Ovary (tissue), 9 donors: ENCODE results near the gene TOP3B. TPM values are rescaled to one million over a fixed set of nuclear protein-coding genes. Genes with fewer than 3 reads are reported as not detected.
A peak's percentile ranks its signal among the peaks of the same experiment; 100 is the strongest.
"Not testable (repeated sequence)": the region's sequence is repeated elsewhere in the genome, so short reads cannot be mapped to it uniquely, and the experiment has no call there.

Experiments
- DNase-seq, 5 donors: peaks; one replicate each; pipeline ENCODE4 v3.0.0-alpha.2; 2019 to 2020
- H3K27ac ChIP-seq, 2 donors: fragments of 200-600 bp; one replicate each; pipeline versions ENCODE4 v1.5.1 to v1.8.0; 2019 to 2022
- H3K27me3 ChIP-seq: fragments of 200-600 bp; one replicate; pipeline ENCODE4 v1.8.0; 2022
- H3K36me3 ChIP-seq: fragments of 200-600 bp; sonication (generic); one replicate; pipeline ENCODE4 v1.5.1; 2019
- H3K4me1 ChIP-seq: one replicate; pipeline ENCODE4 v1.8.1; 2013; ENCODE audit warnings: mild to moderate bottlenecking, moderate library complexity; ENCODE audit not compliant: insufficient read depth
- H3K4me3 ChIP-seq: fragments of 200-600 bp; sonication (generic); one replicate; pipeline ENCODE4 v1.5.1; 2017
- H3K9me3 ChIP-seq, 2 donors: fragments of 200-600 bp in 1 of 2; sonication (generic) in 1 of 2; one replicate each; pipeline versions ENCODE4 v1.5.1 to v1.8.1; 2013 to 2019; ENCODE audit warnings: mild to moderate bottlenecking in 1 of 2, moderate library complexity in 1 of 2
- EP300 ChIP-seq: sonication (generic); formaldehyde crosslinking; IDR thresholded peaks from one replicate; pipeline ENCODE4 v1.6.1; 2017; ENCODE audit warnings: antibody characterized with exemption
- POLR2A ChIP-seq: fragments of 450-650 bp; IDR thresholded peaks from one replicate; pipeline ENCODE4 v1.6.1; 2017; ENCODE audit warnings: antibody characterized with exemption, mild to moderate bottlenecking, moderate library complexity
- WGBS, 3 donors: extraction: QIAGEN DNeasy Blood & Tissue Kit in 1 of 3; methylation state at CpG; one replicate each; pipeline versions ENCODE4 v1.1.5 to v1.1.7; 2013 to 2017; 5-methylcytosine and 5-hydroxymethylcytosine counted together
- intact Hi-C, 4 donors: fragments of 100-400 bp; cut with DNase I; formaldehyde crosslinking; loops; one replicate each; pipeline versions ENCODE4 v1.11.0 to v1.15.1; 2022 to 2023
- polyA plus RNA-seq, 2 donors: library from polyadenylated mRNA; stranded (reverse); fragments of 200-250 nt in 1 of 2; fragments of 350-450 nt in 1 of 2; fragmentation: Illumina TruSeq in 1 of 2; extraction: RNeasy Lipid Tissue Mini Kit (QIAGEN cat#74804) in 1 of 2; gene quantifications; one replicate each; pipeline ENCODE4 v1.2.3, GENCODE V29; 2013 to 2014
- total RNA-seq, 7 donors: library from RNA; depleted of rRNA in 2 of 7; stranded (reverse); fragments of >200 nt in 2 of 7; fragmentation: NEBNext Ultra II Directional in 3 of 7; extraction: Animal tissue kit (Norgen Biotek cat#: 25700) in 3 of 7; gene quantifications; one replicate each; pipeline versions ENCODE4 v1.1.0 to v1.2.4, GENCODE V29; 2016 to 2023
- TF ChIP-seq, protein P1 (sequence below), 3 donors: fragments of 450-650 bp in 2 of 3; fragments of 200-600 bp in 1 of 3; IDR thresholded peaks; one replicate each; pipeline versions ENCODE4 v1.5.1 to v1.8.0; 2016 to 2022; ENCODE audit warnings: antibody characterized with exemption in 3 of 3, mild to moderate bottlenecking in 1 of 3
- donor health status: DM: no; HTN: no; CAD: no; lungs with moderate emphysema.
- donor health status: DM: no; HTN: no; CAD: no.
- donor health status: Bipolar disorder and iron deficiency.
- donor health status: DM: yes; HTN: yes; CAD: no.
- donor health status: DM: no; HTN: no; CAD: no.
- donor health status: DM: yes; HTN: yes; CAD: no.

TOP3B gene
- total and polyA plus RNA-seq, 9 donors = 9.1 to 31.5 (median 24.1) TPM

DNA sequence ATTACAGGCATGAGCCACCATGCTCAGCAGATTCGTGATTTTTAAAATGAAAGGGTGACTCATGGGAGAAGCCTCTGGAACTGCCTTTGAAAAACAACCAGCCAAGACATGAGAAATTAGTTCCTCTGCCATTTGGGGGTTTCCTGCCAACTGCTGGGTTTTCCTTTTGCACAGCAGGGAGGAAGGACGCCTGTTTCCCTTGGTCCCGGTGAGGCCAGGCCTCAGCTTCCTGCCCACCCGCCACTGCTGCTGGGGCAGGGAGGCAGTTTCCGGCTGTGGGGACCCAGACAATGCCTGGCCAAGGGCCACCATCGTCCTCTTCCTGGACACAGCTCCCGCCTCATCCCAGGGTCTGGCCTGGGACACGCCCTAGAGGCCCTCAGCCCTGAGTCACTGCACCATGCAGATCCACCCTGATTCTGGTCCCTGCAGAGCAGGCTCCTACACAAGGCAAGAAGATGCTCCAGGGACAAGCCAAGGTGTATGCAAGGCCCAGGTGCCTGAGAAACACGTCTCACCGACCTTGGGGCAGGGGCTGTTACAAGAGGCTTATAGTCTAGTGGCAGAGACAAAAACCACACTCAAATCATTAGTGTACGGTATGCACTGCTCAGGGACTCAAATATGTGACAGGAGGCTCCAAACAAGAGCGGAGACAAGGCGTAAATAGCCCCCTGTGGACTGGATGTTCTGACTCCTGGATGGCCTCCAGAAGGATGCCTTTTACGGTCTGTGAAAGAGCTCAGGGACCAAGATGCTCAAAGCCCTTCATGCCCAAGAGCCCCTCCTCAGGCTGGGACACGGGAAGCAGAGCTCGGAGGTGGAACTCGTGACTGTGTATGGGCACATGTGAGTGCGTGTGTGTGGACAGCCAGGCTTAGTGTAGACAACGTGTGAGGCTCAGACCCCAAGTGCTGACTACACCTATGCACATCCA is 39.9 kb downstream of the TOP3B start:
- intact Hi-C loops = loop anchor here in 1 of 4 donors (5.0 kb wide), 1 partner anchor 230 kb away; no protein-coding TSS in a partner anchor
- H3K27ac ChIP-seq = peak overlapping the region in 1 of 2 donors; percentile 19
- peaks cover 10% of the 10 kb centered on the region for H3K4me1 ChIP-seq
- H3K4me3 ChIP-seq = no peak overlapping the region
- H3K27me3 ChIP-seq = no peaks in the 10 kb centered on the region
- peak in 3 of 5 donors; percentile 55 to 68 (median 64) for DNase-seq
- H3K9me3 ChIP-seq = no peaks in the 10 kb centered on the region
- no peaks in the 10 kb centered on the region for H3K36me3 ChIP-seq
- WGBS, 3 donors = 56 to 57% (median 57%) methylated on average over 19 of the region's 19 CpGs
- TF ChIP-seq EP300 (no peak), POLR2A (no peak)
- TF ChIP-seq, protein P1, sequence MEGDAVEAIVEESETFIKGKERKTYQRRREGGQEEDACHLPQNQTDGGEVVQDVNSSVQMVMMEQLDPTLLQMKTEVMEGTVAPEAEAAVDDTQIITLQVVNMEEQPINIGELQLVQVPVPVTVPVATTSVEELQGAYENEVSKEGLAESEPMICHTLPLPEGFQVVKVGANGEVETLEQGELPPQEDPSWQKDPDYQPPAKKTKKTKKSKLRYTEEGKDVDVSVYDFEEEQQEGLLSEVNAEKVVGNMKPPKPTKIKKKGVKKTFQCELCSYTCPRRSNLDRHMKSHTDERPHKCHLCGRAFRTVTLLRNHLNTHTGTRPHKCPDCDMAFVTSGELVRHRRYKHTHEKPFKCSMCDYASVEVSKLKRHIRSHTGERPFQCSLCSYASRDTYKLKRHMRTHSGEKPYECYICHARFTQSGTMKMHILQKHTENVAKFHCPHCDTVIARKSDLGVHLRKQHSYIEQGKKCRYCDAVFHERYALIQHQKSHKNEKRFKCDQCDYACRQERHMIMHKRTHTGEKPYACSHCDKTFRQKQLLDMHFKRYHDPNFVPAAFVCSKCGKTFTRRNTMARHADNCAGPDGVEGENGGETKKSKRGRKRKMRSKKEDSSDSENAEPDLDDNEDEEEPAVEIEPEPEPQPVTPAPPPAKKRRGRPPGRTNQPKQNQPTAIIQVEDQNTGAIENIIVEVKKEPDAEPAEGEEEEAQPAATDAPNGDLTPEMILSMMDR (IDR thresholded peaks at IDR 0.05) = no peak

DNA sequence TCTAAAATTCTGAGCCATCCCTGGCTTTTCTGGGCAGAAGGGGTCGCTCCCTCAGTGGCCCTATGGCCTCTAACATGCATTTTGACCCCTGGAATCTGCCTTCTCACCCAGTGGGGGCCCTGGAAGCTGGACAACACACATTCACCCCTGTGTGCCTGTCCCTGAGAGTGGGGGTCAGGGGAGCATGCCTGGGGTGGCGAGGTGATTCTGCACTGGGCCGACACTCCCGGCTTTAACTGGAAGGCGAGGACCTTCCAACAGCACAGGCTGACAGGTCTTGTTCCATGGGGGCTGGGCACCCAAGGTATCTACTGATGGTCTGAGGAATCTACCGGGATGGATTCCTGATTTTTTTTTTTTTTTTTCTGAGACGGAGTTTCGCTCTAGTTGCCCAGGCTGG is 40.7 kb downstream of the TOP3B start:
- intact Hi-C loops = loop anchor here in 1 of 4 donors (5.0 kb wide), 1 partner anchor 230 kb away; no protein-coding TSS in a partner anchor
- Histone ChIP-seq H3K4me3 (no peak overlapping the region), H3K36me3 (no peaks in the 10 kb centered on the region), H3K27me3 (no peaks in the 10 kb centered on the region), H3K27ac (peak overlapping the region in 1 of 2 donors; percentile 19), H3K9me3 (no peaks in the 10 kb centered on the region), H3K4me1 (peaks cover 18% of the 10 kb centered on the region)
- TF ChIP-seq POLR2A = no peak
- TF ChIP-seq, protein P1 (IDR thresholded peaks at IDR 0.05) = no peak
- no peak for TF ChIP-seq EP300
- 81 to 87% (median 82%) methylated on average over 8 of the region's 8 CpGs for WGBS, 3 donors
- DNase-seq = no peak

DNA sequence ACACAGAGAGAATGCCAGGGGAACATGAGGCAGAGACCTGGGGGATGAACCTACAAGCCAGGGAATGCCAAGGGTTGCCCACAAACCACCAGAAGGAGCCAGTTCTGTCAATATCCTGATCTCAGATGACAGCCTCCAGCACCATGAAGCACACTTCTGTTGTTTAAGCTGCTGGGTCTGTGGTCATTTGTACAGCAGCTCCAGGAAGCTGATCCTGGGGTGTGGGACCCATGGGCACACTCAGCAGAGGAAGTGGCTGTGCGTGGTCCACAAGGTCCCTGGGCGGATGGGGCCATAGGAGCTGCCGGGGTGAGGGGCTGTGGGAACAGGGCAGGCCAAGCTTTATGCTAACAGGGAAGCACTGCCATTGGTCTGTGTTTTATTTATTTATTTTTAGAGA is 42.1 kb downstream of the TOP3B start:
- Histone ChIP-seq H3K4me3 (no peak overlapping the region), H3K4me1 (peaks cover 21% of the 10 kb centered on the region), H3K9me3 (no peaks in the 10 kb centered on the region), H3K27me3 (no peaks in the 10 kb centered on the region), H3K27ac (no peak overlapping the region), H3K36me3 (no peaks in the 10 kb centered on the region)
- TF ChIP-seq, protein P1 (IDR thresholded peaks at IDR 0.05) = no peak
- TF ChIP-seq EP300 (no peak), POLR2A (no peak)
- DNase-seq = no peak
- 84 to 88% (median 87%) methylated on average over 3 of the region's 3 CpGs for WGBS, 3 donors
- intact Hi-C loops = loop anchor here in 1 of 4 donors (5.0 kb wide), 1 partner anchor 228 kb away; no protein-coding TSS in a partner anchor

DNA sequence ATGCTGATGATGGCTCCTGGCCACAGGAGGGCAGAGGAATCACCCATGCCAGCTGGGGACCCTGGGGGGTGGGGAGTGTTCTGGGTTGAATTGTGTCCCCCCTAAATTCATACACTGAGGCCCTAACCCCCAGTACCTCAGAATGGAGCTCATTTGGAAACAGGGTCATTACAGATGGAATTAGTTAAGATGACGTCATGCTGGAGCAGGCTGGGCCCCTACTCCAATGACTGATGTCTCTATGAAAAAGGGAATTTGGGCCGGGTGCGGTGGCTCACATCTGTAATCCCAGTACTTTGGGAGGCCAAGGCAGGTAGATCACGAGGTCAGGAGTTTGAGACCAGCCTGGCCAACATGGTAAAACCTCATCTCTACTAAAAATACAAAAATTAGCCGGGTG is 42.7 kb downstream of the TOP3B start:
- H3K27me3 ChIP-seq, DNase-seq, H3K36me3 ChIP-seq, H3K27ac ChIP-seq, H3K4me3 ChIP-seq, H3K9me3 ChIP-seq: not testable (repeated sequence)
- intact Hi-C loops = loop anchor here (2.0 to 5.0 kb wide), 3 partner anchors 225 to 228 kb away; no protein-coding TSS in a partner anchor
- peaks cover 21% of the 10 kb centered on the region for H3K4me1 ChIP-seq
- WGBS, 3 donors = 83 to 94% (median 90%) methylated on average over 5 of the region's 5 CpGs
